Measurements from ENCODE around the gene SLC6A11. TPM values are rescaled to one million over a fixed set of nuclear protein-coding genes. Genes with fewer than 3 reads are reported as not detected.
A peak's percentile ranks its signal among the peaks of the same experiment; 100 is the strongest.

SLC6A11 gene
- total RNA-seq, result under 1 TPM in 1 of 6 donors, not detected in 5; 0.07 TPM

DNA sequence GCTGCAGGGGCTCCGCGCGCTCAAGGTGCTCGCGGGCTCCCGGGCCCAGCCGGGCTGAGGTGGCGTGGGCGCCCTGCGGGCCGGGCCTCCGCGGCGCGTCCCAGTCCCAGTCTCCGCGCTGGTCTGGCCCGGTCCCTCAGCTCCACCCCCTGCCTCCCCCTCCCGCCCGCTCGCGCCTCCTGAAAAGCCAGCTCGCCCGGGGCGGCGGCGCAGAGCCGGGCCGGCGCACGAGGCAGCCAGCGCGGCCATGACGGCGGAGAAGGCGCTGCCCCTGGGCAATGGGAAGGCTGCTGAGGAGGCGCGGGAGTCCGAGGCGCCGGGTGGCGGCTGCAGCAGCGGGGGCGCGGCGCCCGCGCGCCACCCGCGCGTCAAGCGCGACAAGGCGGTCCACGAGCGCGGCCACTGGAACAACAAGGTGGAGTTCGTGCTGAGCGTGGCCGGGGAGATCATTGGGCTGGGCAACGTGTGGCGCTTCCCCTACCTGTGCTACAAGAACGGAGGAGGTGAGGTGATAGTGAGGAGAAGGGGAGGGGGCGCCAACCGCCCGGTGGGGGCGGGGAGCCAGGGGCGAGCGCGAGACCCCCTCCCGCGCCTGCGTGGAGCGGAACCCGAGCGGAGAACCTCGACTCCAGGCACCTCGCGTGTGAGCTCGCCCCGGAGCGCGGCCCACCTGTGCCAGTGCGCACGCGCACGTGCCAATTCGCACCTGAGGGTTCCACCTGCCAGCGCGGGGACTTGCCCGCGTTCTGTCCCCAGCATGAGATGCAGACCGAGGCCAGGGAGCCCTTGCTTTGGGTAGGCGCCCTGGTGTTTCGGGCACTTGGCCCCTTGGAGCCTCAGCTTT is at the start of gene SLC6A11:
Gene SLC6A11 (plus strand): TSS at position 210 of the 844 bp plus-strand sequence. CDS start 38 bp downstream, at position 248.
- peak within 1 kb of the TSS in 3 of 4 donors; percentile 15 to 30 (median 29) for H3K4me3 ChIP-seq
- 5 to 33% methylated on average over 3 to 23 of the region's 96 CpGs for WGBS, 2 donors

DNA sequence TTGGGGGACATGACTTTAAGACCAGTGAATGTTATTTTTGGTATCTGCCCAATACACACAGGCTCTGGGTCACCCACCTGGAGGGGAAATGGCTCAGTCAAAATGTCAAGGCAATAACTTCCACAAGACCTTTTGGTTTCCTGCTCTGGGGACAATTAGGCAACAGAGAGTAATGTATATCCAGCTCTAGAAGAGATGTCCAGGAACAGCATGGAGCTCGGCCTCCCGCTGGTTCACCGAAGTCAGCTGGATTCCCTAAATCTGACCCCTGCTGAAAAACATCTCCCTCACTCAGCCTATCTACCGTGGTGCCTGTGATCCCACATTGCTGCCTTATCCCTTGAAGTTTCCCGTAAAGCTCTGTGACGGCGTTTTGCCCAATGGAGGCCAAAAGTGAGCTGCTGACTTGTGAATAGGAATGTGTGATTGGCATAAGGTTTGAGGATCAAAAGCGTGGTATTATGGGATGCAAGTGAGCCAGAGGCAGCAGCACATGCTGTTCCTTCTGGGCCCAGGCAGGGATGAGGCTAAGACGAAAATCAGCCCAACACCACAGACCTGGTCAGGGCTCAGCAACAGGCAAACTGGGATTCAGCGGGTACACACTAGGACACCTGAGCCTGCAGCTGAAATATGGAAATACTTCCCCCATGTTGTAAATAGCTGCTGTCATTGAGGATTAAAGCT is 47.2 kb upstream of the SLC6A11 start:
- H3K27me3 ChIP-seq, result no peaks in the 10 kb centered on the region
- ATAC-seq (ENCODE audit: low FRiP score in 2 of 2), result no peak
- H3K9me3 ChIP-seq, result no peaks in the 10 kb centered on the region
- 68 to 81% methylated on average over 10 of the region's 10 CpGs for WGBS, 2 donors
- H3K4me3 ChIP-seq, result no peak overlapping the region
- DNase-seq, result no peak
- H3K4me1 ChIP-seq, result no peaks in the 10 kb centered on the region
- no peak for TF ChIP-seq EP300 (IDR thresholded peaks at IDR 0.05)
- TF ChIP-seq, protein P1, sequence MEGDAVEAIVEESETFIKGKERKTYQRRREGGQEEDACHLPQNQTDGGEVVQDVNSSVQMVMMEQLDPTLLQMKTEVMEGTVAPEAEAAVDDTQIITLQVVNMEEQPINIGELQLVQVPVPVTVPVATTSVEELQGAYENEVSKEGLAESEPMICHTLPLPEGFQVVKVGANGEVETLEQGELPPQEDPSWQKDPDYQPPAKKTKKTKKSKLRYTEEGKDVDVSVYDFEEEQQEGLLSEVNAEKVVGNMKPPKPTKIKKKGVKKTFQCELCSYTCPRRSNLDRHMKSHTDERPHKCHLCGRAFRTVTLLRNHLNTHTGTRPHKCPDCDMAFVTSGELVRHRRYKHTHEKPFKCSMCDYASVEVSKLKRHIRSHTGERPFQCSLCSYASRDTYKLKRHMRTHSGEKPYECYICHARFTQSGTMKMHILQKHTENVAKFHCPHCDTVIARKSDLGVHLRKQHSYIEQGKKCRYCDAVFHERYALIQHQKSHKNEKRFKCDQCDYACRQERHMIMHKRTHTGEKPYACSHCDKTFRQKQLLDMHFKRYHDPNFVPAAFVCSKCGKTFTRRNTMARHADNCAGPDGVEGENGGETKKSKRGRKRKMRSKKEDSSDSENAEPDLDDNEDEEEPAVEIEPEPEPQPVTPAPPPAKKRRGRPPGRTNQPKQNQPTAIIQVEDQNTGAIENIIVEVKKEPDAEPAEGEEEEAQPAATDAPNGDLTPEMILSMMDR (IDR thresholded peaks at IDR 0.05), result no peak
- TF ChIP-seq POLR2AphosphoS5 (IDR thresholded peaks at IDR 0.05), result no peak
- no peak for TF ChIP-seq POLR2A (IDR thresholded peaks at IDR 0.05)
- H3K36me3 ChIP-seq, result no peaks in the 10 kb centered on the region
- H3K27ac ChIP-seq, result no peak overlapping the region

More for the DNA sequence above, at the start of gene SLC6A11:
- H3K9me3 ChIP-seq, result no peaks in the 10 kb centered on the region
- peaks cover 0 to 10% (median 4%) of the 10 kb centered on the region in 4 donors for H3K4me1 ChIP-seq
- DNase-seq (peak in 1 of 2 donors; percentile 80), ATAC-seq (ENCODE audit: low FRiP score in 2 of 2) (peak in 1 of 2 donors; percentile 37)
- no peak within 1 kb of the TSS for H3K27ac ChIP-seq
- no peaks in the 10 kb centered on the region for H3K36me3 ChIP-seq
- TF ChIP-seq POLR2A (IDR thresholded peaks at IDR 0.05) (no peak), EP300 (IDR thresholded peaks at IDR 0.05) (no peak), POLR2AphosphoS5 (IDR thresholded peaks at IDR 0.05) (no peak)
- TF ChIP-seq, protein P1 (IDR thresholded peaks at IDR 0.05), result no peak
- H3K27me3 ChIP-seq, result peaks cover 0 to 11% (median 6%) of the 10 kb centered on the region in 4 donors

DNA sequence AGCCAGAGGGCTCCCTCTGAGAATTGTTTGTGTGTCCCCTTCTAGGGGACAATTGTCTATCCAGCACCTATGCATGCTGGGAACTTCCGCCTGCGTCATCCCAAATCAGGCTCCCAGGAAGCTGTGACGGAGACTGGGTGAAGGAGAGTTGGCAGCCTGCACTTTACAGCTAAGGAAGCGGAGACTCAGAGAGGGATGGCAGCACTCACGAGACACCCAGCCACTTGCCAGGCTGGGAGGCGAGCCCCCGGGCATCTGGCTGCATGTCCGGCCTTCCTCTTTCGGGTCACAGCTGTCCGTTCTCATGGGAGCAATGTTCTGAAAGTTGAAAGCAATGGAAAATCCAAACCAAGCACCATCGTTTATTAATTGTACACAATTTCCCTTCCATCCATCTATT is 45.5 kb upstream of the SLC6A11 start:
- TF ChIP-seq POLR2A (IDR thresholded peaks at IDR 0.05) (no peak), EP300 (IDR thresholded peaks at IDR 0.05) (no peak), POLR2AphosphoS5 (IDR thresholded peaks at IDR 0.05) (no peak)
- TF ChIP-seq, protein P1 (IDR thresholded peaks at IDR 0.05), result no peak
- ATAC-seq (ENCODE audit: low FRiP score in 2 of 2) (no peak), DNase-seq (peak in 1 of 2 donors; percentile 46)
- Histone ChIP-seq H3K27me3 (no peaks in the 10 kb centered on the region), H3K4me1 (no peaks in the 10 kb centered on the region), H3K9me3 (no peaks in the 10 kb centered on the region), H3K4me3 (no peak overlapping the region), H3K27ac (no peak overlapping the region), H3K36me3 (no peaks in the 10 kb centered on the region)
- WGBS, 2 donors, result 67 to 68% methylated on average over 6 to 11 of the region's 11 CpGs

DNA sequence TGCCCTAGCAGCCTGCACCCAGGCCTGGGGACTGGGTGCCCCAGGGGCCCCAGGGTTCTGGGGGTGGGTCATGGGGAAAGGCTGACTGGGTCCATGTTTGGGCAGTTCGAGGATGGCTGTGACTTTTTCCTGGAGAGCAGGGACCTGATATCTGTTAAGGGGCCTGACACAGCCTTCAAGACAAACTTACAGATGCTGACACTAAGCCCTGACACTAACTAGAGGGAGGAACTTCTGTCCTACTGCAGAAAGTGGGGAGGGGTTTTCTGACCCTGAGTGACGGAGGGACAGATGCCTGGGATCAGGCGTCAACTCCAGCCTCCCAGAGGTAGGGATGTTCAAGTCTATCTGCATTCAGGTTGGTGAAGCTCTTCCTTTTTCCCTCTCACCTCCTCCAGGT is 45.0 kb upstream of the SLC6A11 start:
- Histone ChIP-seq H3K4me1 (no peaks in the 10 kb centered on the region), H3K4me3 (no peak overlapping the region), H3K27ac (no peak overlapping the region), H3K9me3 (no peaks in the 10 kb centered on the region), H3K27me3 (no peaks in the 10 kb centered on the region), H3K36me3 (no peaks in the 10 kb centered on the region)
- TF ChIP-seq, protein P1 (IDR thresholded peaks at IDR 0.05), result no peak
- TF ChIP-seq EP300 (IDR thresholded peaks at IDR 0.05) (no peak), POLR2AphosphoS5 (IDR thresholded peaks at IDR 0.05) (no peak), POLR2A (IDR thresholded peaks at IDR 0.05) (no peak)
- ATAC-seq (ENCODE audit: low FRiP score in 2 of 2), result no peak
- 57 to 61% methylated on average over 2 to 3 of the region's 3 CpGs for WGBS, 2 donors
- no peak for DNase-seq

Data from upper lobe of left lung (tissue), 6 donors.